Chondrocyte (in vitro differentiated cells): ENCODE data around the gene SCARB1. TPM values are rescaled to one million over a fixed set of nuclear protein-coding genes. Genes with fewer than 3 reads are reported as not detected.
"Not testable (repeated sequence)": the region's sequence is repeated elsewhere in the genome, so short reads cannot be mapped to it uniquely, and the experiment has no call there.

Experiments used
- DNase-seq: peaks from one replicate; pipeline ENCODE4 v3.0.0; 2021; ENCODE audit warnings: mixed read lengths, low spot score
- H3K27ac Mint-ChIP-seq: one replicate; pipeline ENCODE4 v1.8.0; 2021; ENCODE audit warnings: mild to moderate bottlenecking, moderate library complexity, mixed read lengths; ENCODE audit not compliant: unreplicated experiment
- H3K27me3 Mint-ChIP-seq: 2 replicates; pipeline ENCODE4 v1.8.0; 2021; ENCODE audit warnings: low read depth, mixed read lengths
- H3K36me3 Mint-ChIP-seq: 2 replicates; pipeline ENCODE4 v1.8.0; 2021; ENCODE audit warnings: low read depth, mixed read lengths
- H3K4me1 Mint-ChIP-seq: 2 replicates; pipeline ENCODE4 v1.8.0; 2021; ENCODE audit warnings: low read depth, mild to moderate bottlenecking, mixed read lengths
- H3K4me3 Mint-ChIP-seq: one replicate; pipeline ENCODE4 v1.8.0; 2021; ENCODE audit warnings: mild to moderate bottlenecking, moderate library complexity, mixed read lengths; ENCODE audit not compliant: unreplicated experiment
- H3K9me3 Mint-ChIP-seq: 2 replicates; pipeline ENCODE4 v1.8.0; 2021; ENCODE audit warnings: low read depth, mixed read lengths
- CTCF ChIP-seq: fragments of 200-600 bp; sonication (generic); IDR thresholded peaks from 2 replicates; pipeline ENCODE4 v1.5.0; 2021; ENCODE audit warnings: antibody characterized with exemption, mild to moderate bottlenecking, moderate library complexity
- total RNA-seq: library from RNA; stranded (reverse); gene quantifications from 3 replicates; pipeline ENCODE4 v1.2.1, GENCODE V29; 2021

The SCARB1 gene
- total RNA-seq, 1 donor from 2014 or later = 20.1 TPM

GRCh38 chr12:124884587-124885438, 21.1 kb upstream of the SCARB1 start:
- Mint-ChIP-seq H3K4me1 (no peaks in the 10 kb centered on the region), H3K27me3 (no peaks in the 10 kb centered on the region), H3K27ac (no peak overlapping the region), H3K9me3 (no peaks in the 10 kb centered on the region), H3K4me3 (no peak overlapping the region), H3K36me3 (no peaks in the 10 kb centered on the region)
- TF ChIP-seq CTCF = no peak
- no peak for DNase-seq

DNA sequence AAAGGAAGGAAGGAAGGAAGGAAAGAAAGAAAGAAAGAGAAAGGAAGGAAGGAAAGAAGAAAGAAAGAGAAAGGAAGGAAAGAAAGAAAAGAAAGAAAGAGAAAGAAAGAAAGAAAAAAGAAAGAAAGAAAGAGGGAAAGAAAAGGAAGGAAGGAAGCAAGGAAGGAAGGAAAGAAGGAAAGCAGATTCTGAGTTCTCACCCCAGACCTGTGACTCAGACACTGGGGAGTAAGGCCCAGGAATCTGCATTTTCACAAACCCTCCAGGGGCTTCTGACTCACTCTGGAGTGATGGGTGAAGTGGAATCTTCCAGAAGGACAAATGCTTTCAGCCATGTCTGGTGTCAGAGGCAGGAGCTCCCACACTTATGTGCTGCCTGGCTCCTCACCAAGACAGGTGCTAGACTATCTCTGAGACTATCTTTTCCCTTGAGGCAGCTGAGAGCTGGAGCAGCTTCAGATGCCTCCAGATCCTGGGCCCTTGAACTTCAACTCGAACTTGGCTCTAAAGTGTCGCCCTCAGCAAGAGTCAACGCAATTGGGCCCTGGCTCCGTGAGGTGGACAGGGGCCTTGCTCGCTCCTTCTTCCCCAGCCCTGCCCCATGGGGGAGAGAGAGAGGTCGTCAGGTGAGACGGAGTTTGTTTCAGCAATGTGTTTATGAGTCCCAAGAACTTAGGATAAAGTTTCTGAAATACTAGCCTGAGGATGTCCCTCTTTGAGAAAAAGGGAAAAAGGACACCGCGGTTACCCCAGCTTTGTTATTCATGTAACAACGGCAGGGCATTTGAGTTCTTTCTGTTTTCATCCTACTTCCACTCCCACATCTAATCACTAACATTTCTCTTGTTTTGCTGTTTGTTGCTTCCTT, 19.8 kb upstream of the SCARB1 start:
- Mint-ChIP-seq H3K36me3 (no peaks in the 10 kb centered on the region), H3K4me1 (no peaks in the 10 kb centered on the region), H3K27ac (no peak overlapping the region), H3K9me3 (no peaks in the 10 kb centered on the region), H3K4me3 (no peak overlapping the region), H3K27me3 (no peaks in the 10 kb centered on the region)
- no peak for DNase-seq
- no peak for TF ChIP-seq CTCF

DNA sequence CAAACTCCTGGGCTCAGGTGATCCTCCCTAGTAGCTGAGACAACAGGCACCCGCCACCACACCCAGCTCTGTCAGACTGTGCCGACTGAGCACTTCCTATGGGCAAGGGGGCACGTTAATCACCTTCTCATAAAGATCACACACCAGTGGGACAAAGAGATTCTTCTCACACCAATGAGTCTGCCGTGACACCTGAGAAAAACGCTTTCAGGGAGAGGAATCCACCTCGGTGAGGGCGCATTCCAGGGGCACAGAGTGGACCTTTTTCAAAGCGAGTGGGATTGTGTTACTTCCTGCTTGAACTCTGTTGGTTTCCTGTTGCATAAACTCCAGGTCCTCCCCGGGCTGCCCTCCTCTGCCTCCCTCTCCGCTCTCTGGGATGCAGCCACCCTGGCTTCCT, 17.5 kb upstream of the SCARB1 start:
- Mint-ChIP-seq H3K9me3 (no peaks in the 10 kb centered on the region), H3K27me3 (no peaks in the 10 kb centered on the region), H3K4me1 (no peaks in the 10 kb centered on the region), H3K4me3 (no peak overlapping the region), H3K36me3 (no peaks in the 10 kb centered on the region), H3K27ac (no peak overlapping the region)
- no peak for DNase-seq
- no peak for TF ChIP-seq CTCF

DNA sequence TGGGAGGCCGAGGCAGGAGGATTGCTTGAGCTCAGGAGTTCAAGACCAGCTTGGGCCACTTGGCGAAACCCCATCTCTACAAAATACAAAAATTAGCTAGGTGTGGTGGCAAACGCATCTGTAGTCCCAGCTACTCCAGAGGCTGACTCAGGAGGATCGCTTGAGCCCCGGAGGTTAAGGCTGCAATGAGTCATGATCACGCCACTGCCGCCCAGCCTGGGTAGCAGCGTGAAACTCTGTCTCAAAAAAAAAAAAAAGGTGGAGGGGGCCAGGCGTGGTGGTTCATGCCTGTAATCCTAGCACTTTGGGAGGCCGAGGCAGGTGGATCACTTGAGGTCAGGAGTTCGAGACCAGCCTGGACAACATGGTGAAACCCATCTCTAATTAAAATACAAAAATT, 16.7 kb upstream of the SCARB1 start:
- H3K9me3 Mint-ChIP-seq, H3K36me3 Mint-ChIP-seq, H3K4me1 Mint-ChIP-seq, DNase-seq, H3K4me3 Mint-ChIP-seq, H3K27me3 Mint-ChIP-seq, H3K27ac Mint-ChIP-seq: not testable (repeated sequence)

- Mint-ChIP-seq H3K36me3 (no peaks in the 10 kb centered on the region), H3K4me1 (no peaks in the 10 kb centered on the region), H3K27me3 (no peaks in the 10 kb centered on the region), H3K4me3 (no peak overlapping the region), H3K27ac (no peak overlapping the region), H3K9me3 (no peaks in the 10 kb centered on the region)
- DNase-seq = no peak
- no peak for TF ChIP-seq CTCF
Measured at GRCh38 chr12:124878795-124879516, 15.3 kb upstream of the SCARB1 start.
